HepG2 (cell line): Measurements from ENCODE around the gene PLXNA4. TPM values are rescaled to one million over a fixed set of nuclear protein-coding genes. Genes with fewer than 3 reads are reported as not detected.

Experiments used
- ATAC-seq: fragments of 200-7000 bp; cut with Tn5 transposase; 3 replicates; pipeline ENCODE4 v1.9.1; 2020; ENCODE audit warnings: mild to moderate bottlenecking, moderate library complexity
- BruUV-seq: library from RNA; stranded (reverse); fragments of 400-500 nt; replicated peaks from 2 replicates; lab custom pipeline; 2021; lab: Mats Ljungman, UMichigan
- CTCF ChIA-PET: fragments of 300-600 bp; formaldehyde crosslinking; extraction: SDS; loops from one replicate; lab custom pipeline; 2021; ENCODE audit warnings: low total read pairs, inconsistent platforms, low intra/inter-chr PET ratio; lab: Yijun Ruan, JAX
- POLR2A ChIA-PET: fragments of 350-600 bp; sonication (Branson Sonifier 250); formaldehyde crosslinking; loops from one replicate; lab custom pipeline; 2020; ENCODE audit warnings: antibody characterized with exemption, inconsistent platforms; lab: Yijun Ruan, JAX
- DNase-seq: peaks from one replicate; pipeline ENCODE4 v3.0.0-alpha.2; 2015; ENCODE audit warnings: low spot score
- FAIRE-seq: peaks from 3 replicates; lab custom pipeline; 2011; peaks lifted over from hg19 to GRCh38; lab: Jason Lieb, UNC
- H2AFZ ChIP-seq: one replicate; pipeline ENCODE4 v1.6.1; 2011; ENCODE audit warnings: low read length, inconsistent platforms
- H3K27ac ChIP-seq: fragments of 300-600 bp; 3 replicates; pipeline ENCODE4 v1.8.0; 2011; ENCODE audit warnings: mixed run types, mild to moderate bottlenecking, mixed read lengths, low read length, inconsistent platforms; ENCODE audit not compliant: insufficient read depth; ENCODE audit errors: extremely low read length
- H3K27me3 ChIP-seq, 2 experiments: fragments of 200-600 bp in 1 of 2; 2 replicates in 1 of 2; 3 replicates in 1 of 2; pipeline versions ENCODE4 v1.6.0 to v1.8.0; 2011; ENCODE audit warnings: low read length in 2 of 2, mild to moderate bottlenecking in 2 of 2, moderate library complexity in 2 of 2, inconsistent platforms in 1 of 2; ENCODE audit not compliant: insufficient read depth in 2 of 2, control insufficient read depth in 1 of 2
- H3K36me3 ChIP-seq, 2 experiments: fragments of 200-600 bp in 1 of 2; replicated peaks in 1 of 2; 2 replicates in 1 of 2; 3 replicates in 1 of 2; pipeline versions ENCODE4 v1.5.1 to v1.8.0; 2011; ENCODE audit warnings: low read length in 2 of 2, inconsistent platforms in 1 of 2; ENCODE audit not compliant: insufficient read depth in 2 of 2, control insufficient read depth in 1 of 2
- H3K4me1 ChIP-seq: 2 replicates; pipeline ENCODE4 v1.5.1; 2012; ENCODE audit warnings: low read length, inconsistent platforms; ENCODE audit not compliant: insufficient read depth
- H3K4me2 ChIP-seq: 2 replicates; pipeline ENCODE4 v1.6.0; 2011; ENCODE audit warnings: low read depth, low read length, inconsistent platforms
- H3K4me3 ChIP-seq, 3 experiments: fragments of 200-600 bp in 1 of 3; sonication (generic), shearing (Covaris generic) in 1 of 3; replicated peaks in 1 of 3; 2 replicates each; pipeline ENCODE4 v1.5.1; 2011 to 2016; ENCODE audit warnings: low read length in 3 of 3, inconsistent platforms in 2 of 3, low read depth in 2 of 3, mild to moderate bottlenecking in 2 of 3, control low read depth in 1 of 3, mixed read lengths in 1 of 3; ENCODE audit not compliant: insufficient read depth in 1 of 3
- H3K79me2 ChIP-seq: one replicate; pipeline ENCODE4 v1.6.1; 2011; ENCODE audit warnings: low read length, inconsistent platforms; ENCODE audit not compliant: insufficient read depth
- H3K9ac ChIP-seq: 2 replicates; pipeline ENCODE4 v1.6.0; 2011; ENCODE audit warnings: mild to moderate bottlenecking, low read depth, low read length, inconsistent platforms; ENCODE audit not compliant: insufficient read depth
- H3K9me3 ChIP-seq: 2 replicates; pipeline ENCODE4 v1.5.1; 2012; ENCODE audit warnings: mild to moderate bottlenecking, low read length
- H4K20me1 ChIP-seq: 2 replicates; pipeline ENCODE4 v1.6.0; 2011; ENCODE audit warnings: inconsistent platforms, mild to moderate bottlenecking, low read length, moderate library complexity; ENCODE audit not compliant: insufficient read depth
- AKAP8 ChIP-seq: sonication (generic); formaldehyde crosslinking; IDR thresholded peaks from 2 replicates; pipeline ENCODE4 v1.5.1; 2020; ENCODE audit warnings: mild to moderate bottlenecking, missing genetic modification reagents
- CREM ChIP-seq, 2 experiments: sonication (generic) in 1 of 2; formaldehyde crosslinking in 1 of 2; IDR thresholded peaks; 2 replicates each; pipeline versions ENCODE4 v1.4.0 to v1.6.1; 2016 to 2020; ENCODE audit warnings: antibody characterized with exemption in 1 of 2, mild to moderate bottlenecking in 1 of 2, missing genetic modification reagents in 1 of 2
- EED ChIP-seq: sonication (generic); formaldehyde crosslinking; IDR thresholded peaks from 2 replicates; pipeline ENCODE4 v1.5.0; 2020; ENCODE audit warnings: mild to moderate bottlenecking, missing genetic modification reagents
- KDM5B ChIP-seq: sonication (generic); formaldehyde crosslinking; IDR thresholded peaks from 2 replicates; pipeline ENCODE4 v1.4.0; 2020; ENCODE audit warnings: missing genetic modification reagents, mild to moderate bottlenecking, borderline replicate concordance
- MYNN ChIP-seq: sonication (generic); formaldehyde crosslinking; IDR thresholded peaks from 2 replicates; pipeline ENCODE4 v1.4.0; 2020; ENCODE audit warnings: mild to moderate bottlenecking, low read depth, missing genetic modification reagents
- SRY ChIP-seq: sonication (generic); formaldehyde crosslinking; IDR thresholded peaks from 2 replicates; pipeline ENCODE4 v1.8.0; 2022; ENCODE audit warnings: mild to moderate bottlenecking, missing genetic modification reagents
- ZNF326 ChIP-seq: sonication (generic); formaldehyde crosslinking; IDR thresholded peaks from 2 replicates; pipeline ENCODE4 v1.4.0; 2020; ENCODE audit warnings: missing genetic modification reagents, borderline replicate concordance
- ZNF513 ChIP-seq: sonication (generic); formaldehyde crosslinking; conservative IDR thresholded peaks from 2 replicates; pipeline ENCODE4 v1.5.0; 2020; ENCODE audit warnings: missing genetic modification reagents
- ZNF660 ChIP-seq: sonication (generic); formaldehyde crosslinking; IDR thresholded peaks from 2 replicates; pipeline ENCODE4 v1.5.1; 2020; ENCODE audit warnings: mild to moderate bottlenecking, low read depth, missing genetic modification reagents, borderline replicate concordance
- ZNF747 ChIP-seq: sonication (generic); formaldehyde crosslinking; IDR thresholded peaks from 2 replicates; pipeline ENCODE4 v1.8.1; 2023; ENCODE audit warnings: missing genetic modification reagents, mild to moderate bottlenecking, borderline replicate concordance
- ZNF878 ChIP-seq: sonication (generic); formaldehyde crosslinking; IDR thresholded peaks from 2 replicates; pipeline ENCODE4 v1.8.1; 2023; ENCODE audit warnings: mild to moderate bottlenecking, missing genetic modification reagents, moderate library complexity
- WGBS: methylation state at CpG from one replicate; pipeline ENCODE4 v1.1.6; 2017; ENCODE audit warnings: low lambda C conversion rate; 5-methylcytosine and 5-hydroxymethylcytosine counted together
- in situ Hi-C: cut with HindIII; loops from 2 replicates; pipeline ENCODE4 v1.10.0; 2017; ENCODE audit warnings: low pct_unique_long_range_greater_than_20kb; ENCODE audit not compliant: extremely low pct_ligation_motif_present
- intact Hi-C: fragments of 100-400 bp; cut with micrococcal nuclease; formaldehyde crosslinking; loops from one replicate; pipeline ENCODE4 v1.10.0; 2022; ENCODE audit not compliant: unreplicated experiment
- polyA plus RNA-seq, 8 experiments: library from polyadenylated mRNA; depleted of rRNA in 3 of 8; stranded (reverse) in 7 of 8; unstranded in 1 of 8; fragments of >200 nt; fragmentation: Illumina TruSeq in 4 of 8; extraction: Trizol in 4 of 8; gene quantifications; 2 replicates each; pipeline versions ENCODE4 v1.2.1 to v1.2.3, GENCODE V29; 2011 to 2016; ENCODE audit warnings: low read depth in 4 of 8, missing spikeins in 1 of 8, mixed read lengths in 1 of 8; ENCODE audit not compliant: insufficient read depth in 1 of 8
- total RNA-seq, 5 experiments: library from RNA; depleted of rRNA; stranded (reverse); fragments of >200 nt; fragmentation: Illumina TruSeq; extraction: Trizol; gene quantifications; 2 replicates each; pipeline ENCODE4 v1.2.3, GENCODE V29; 2016; ENCODE audit warnings: low read depth in 1 of 5

Gene PLXNA4
- total and polyA plus RNA-seq, 2 of the 13 experiments (the other 11 are each of a cell fraction or from before 2014, with no cell fraction given), result 0.01 to 0.04 TPM

GRCh38 chr7:132191418-132191817 lies 384.9 kb downstream of the PLXNA4 start:
- no peak for ATAC-seq
- H3K27me3 ChIP-seq, result peaks cover 0 to 7% of the 10 kb centered on the region in 2 experiments; a peak in 1 of 5 replicates
- POLR2A ChIA-PET, result no interaction called here
- no peak overlapping the region for H3K4me3 ChIP-seq
- no peaks in the 10 kb centered on the region for H4K20me1 ChIP-seq
- WGBS, result 0% methylated on average over 3 of the region's 3 CpGs
- no peaks in the 10 kb centered on the region for H3K79me2 ChIP-seq
- no peak for FAIRE-seq
- intact Hi-C loops, result no loop called here
- DNase-seq, result no peak
- TF ChIP-seq ZNF878 (CRISPR knock-in tag), result no peak
- TF ChIP-seq ZNF513 (CRISPR knock-in tag), result no peak
- no peak for TF ChIP-seq ZNF747
- no peak for TF ChIP-seq AKAP8 (CRISPR knock-in tag)
- no peak for TF ChIP-seq ZNF326 (CRISPR knock-in tag)
- TF ChIP-seq SRY (CRISPR knock-in tag), result no peak
- TF ChIP-seq KDM5B, result no peak
- no peak for TF ChIP-seq MYNN (CRISPR knock-in tag)
- TF ChIP-seq CREM (IDR thresholded peaks at IDR 0.05), result no peak
- no peak for TF ChIP-seq CREM (CRISPR knock-in tag; IDR thresholded peaks at IDR 0.05)
- TF ChIP-seq EED (CRISPR knock-in tag), result no peak
- no peak for TF ChIP-seq ZNF660 (CRISPR knock-in tag)
- no peak overlapping the region for H3K27ac ChIP-seq
- H3K9ac ChIP-seq, result no peak overlapping the region
- H3K9me3 ChIP-seq, result peaks cover 25% of the 10 kb centered on the region
- no peak overlapping the region for H3K4me2 ChIP-seq
- CTCF ChIA-PET, result no interaction called here
- no TSS peak for BruUV-seq
- no peaks in the 10 kb centered on the region for H3K36me3 ChIP-seq
- H2AFZ ChIP-seq, result no peak overlapping the region
- in situ Hi-C loops, result no loop called here
- H3K4me1 ChIP-seq, result no peaks in the 10 kb centered on the region
